ENCODE measurements around the gene ANAPC2.

DNA sequence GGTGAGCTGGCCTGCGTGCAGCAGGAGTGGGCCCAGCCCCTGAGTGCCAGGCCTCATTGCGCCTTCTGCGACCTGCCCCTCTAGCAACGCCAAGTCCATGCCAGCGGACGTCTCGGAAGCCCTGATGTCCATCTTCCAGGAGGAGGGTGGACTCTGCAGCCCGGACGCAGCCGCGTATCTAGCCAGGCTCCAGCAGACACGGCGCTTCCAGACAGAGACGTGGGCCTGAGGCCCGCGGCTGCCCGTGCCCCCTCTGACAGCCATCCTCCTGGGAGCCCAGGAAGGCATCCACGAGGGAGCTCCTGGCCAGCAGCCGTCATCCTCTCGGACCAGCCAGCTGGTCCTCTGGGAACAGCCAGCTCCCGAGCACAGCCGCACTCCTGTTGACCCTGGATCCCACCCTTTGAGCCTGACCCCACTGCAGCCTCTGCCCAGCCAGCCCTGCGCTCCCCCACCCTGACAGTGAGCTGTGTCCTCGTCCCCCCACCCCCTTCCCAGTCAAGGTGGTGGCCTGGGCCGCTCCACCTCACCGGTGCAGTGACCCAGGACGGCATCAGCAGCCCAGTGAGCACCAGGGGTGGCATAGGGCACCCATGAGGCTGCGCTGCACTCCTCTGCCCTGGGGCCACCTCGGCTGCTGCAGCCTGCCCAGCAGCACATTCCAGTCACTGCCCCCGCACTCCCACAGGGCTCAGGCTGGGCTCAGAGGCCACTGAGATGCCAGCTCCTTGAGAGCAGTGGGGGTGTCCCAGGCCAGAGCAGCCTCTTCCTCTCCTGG lies 28.0 kb upstream of the ANAPC2 start:
- TF ChIP-seq TAF1 (conservative IDR thresholded peaks at IDR 0.05) (no peak), JUND (IDR thresholded peaks at IDR 0.05) (no peak)
- TF ChIP-seq, protein P1, sequence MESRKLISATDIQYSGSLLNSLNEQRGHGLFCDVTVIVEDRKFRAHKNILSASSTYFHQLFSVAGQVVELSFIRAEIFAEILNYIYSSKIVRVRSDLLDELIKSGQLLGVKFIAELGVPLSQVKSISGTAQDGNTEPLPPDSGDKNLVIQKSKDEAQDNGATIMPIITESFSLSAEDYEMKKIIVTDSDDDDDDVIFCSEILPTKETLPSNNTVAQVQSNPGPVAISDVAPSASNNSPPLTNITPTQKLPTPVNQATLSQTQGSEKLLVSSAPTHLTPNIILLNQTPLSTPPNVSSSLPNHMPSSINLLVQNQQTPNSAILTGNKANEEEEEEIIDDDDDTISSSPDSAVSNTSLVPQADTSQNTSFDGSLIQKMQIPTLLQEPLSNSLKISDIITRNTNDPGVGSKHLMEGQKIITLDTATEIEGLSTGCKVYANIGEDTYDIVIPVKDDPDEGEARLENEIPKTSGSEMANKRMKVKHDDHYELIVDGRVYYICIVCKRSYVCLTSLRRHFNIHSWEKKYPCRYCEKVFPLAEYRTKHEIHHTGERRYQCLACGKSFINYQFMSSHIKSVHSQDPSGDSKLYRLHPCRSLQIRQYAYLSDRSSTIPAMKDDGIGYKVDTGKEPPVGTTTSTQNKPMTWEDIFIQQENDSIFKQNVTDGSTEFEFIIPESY (IDR thresholded peaks at IDR 0.05) = no peak
- TF ChIP-seq, protein P2, sequence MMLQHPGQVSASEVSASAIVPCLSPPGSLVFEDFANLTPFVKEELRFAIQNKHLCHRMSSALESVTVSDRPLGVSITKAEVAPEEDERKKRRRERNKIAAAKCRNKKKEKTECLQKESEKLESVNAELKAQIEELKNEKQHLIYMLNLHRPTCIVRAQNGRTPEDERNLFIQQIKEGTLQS (IDR thresholded peaks at IDR 0.05) = no peak
- TF ChIP-seq, protein P3, sequence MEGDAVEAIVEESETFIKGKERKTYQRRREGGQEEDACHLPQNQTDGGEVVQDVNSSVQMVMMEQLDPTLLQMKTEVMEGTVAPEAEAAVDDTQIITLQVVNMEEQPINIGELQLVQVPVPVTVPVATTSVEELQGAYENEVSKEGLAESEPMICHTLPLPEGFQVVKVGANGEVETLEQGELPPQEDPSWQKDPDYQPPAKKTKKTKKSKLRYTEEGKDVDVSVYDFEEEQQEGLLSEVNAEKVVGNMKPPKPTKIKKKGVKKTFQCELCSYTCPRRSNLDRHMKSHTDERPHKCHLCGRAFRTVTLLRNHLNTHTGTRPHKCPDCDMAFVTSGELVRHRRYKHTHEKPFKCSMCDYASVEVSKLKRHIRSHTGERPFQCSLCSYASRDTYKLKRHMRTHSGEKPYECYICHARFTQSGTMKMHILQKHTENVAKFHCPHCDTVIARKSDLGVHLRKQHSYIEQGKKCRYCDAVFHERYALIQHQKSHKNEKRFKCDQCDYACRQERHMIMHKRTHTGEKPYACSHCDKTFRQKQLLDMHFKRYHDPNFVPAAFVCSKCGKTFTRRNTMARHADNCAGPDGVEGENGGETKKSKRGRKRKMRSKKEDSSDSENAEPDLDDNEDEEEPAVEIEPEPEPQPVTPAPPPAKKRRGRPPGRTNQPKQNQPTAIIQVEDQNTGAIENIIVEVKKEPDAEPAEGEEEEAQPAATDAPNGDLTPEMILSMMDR (IDR thresholded peaks at IDR 0.05; ENCODE audit: low read depth, low read length, missing input control) = no peak
